OCI-LY1 (cell line): ENCODE results near the gene KLHL26.

Source experiments
- H2AFZ ChIP-seq: fragments of 200-600 bp; sonication (generic), shearing (Covaris generic); 2 replicates; pipeline ENCODE4 v1.6.0; 2014; ENCODE audit warnings: antibody characterized with exemption, mild to moderate bottlenecking, low read length
- H3F3A ChIP-seq: fragments of 200-600 bp; sonication (generic), shearing (Covaris generic); 2 replicates; pipeline ENCODE4 v1.6.0; 2014; ENCODE audit warnings: mild to moderate bottlenecking, antibody characterized with exemption, low read length, moderate library complexity; ENCODE audit not compliant: insufficient read depth
- H3K27ac ChIP-seq: fragments of 200-600 bp; sonication (generic); 2 replicates; pipeline ENCODE4 v1.5.1; 2014; ENCODE audit warnings: low read length, mixed run types, mild to moderate bottlenecking, low read depth; ENCODE audit not compliant: poor library complexity, severe bottlenecking
- H3K27me3 ChIP-seq: fragments of 200-600 bp; sonication (generic); 2 replicates; pipeline ENCODE4 v1.6.0; 2014; ENCODE audit warnings: antibody characterized with exemption, mild to moderate bottlenecking, low read length, moderate library complexity; ENCODE audit not compliant: insufficient read depth
- H3K36me3 ChIP-seq: fragments of 200-600 bp; sonication (generic); 2 replicates; pipeline ENCODE4 v1.6.1; 2014; ENCODE audit warnings: mild to moderate bottlenecking, antibody characterized with exemption, low read length, moderate library complexity, mixed read lengths; ENCODE audit not compliant: insufficient read depth
- H3K4me1 ChIP-seq: fragments of 200-600 bp; sonication (generic); 2 replicates; pipeline ENCODE4 v1.5.1; 2014; ENCODE audit warnings: mild to moderate bottlenecking, low read length, moderate library complexity; ENCODE audit not compliant: insufficient read depth, severe bottlenecking
- H3K4me2 ChIP-seq: fragments of 200-600 bp; sonication (generic), shearing (Covaris generic); 2 replicates; pipeline ENCODE4 v1.6.1; 2014; ENCODE audit warnings: low read length
- H3K4me3 ChIP-seq: fragments of 200-600 bp; sonication (generic); 2 replicates; pipeline ENCODE4 v1.5.1; 2014; ENCODE audit warnings: low read length, low read depth, mild to moderate bottlenecking, mixed read lengths; ENCODE audit not compliant: poor library complexity, severe bottlenecking
- H3K79me2 ChIP-seq: fragments of 200-600 bp; shearing (Covaris generic); 2 replicates; pipeline ENCODE4 v1.6.1; 2016; ENCODE audit warnings: mixed run types, low read length, mixed read lengths; ENCODE audit not compliant: insufficient read depth
- H3K9ac ChIP-seq: fragments of 200-600 bp; sonication (generic), shearing (Covaris generic); 2 replicates; pipeline ENCODE4 v1.6.1; 2014; ENCODE audit warnings: mild to moderate bottlenecking, low read length, mixed read lengths
- H3K9me2 ChIP-seq: fragments of 200-600 bp; sonication (generic), shearing (Covaris generic); 2 replicates; pipeline ENCODE4 v1.6.1; 2014; ENCODE audit warnings: low read depth, mild to moderate bottlenecking, low read length, mixed read lengths
- H3K9me3 ChIP-seq: fragments of 200-600 bp; shearing (Covaris generic); 2 replicates; pipeline ENCODE4 v1.6.1; 2014; ENCODE audit warnings: low read length, mixed read lengths
- H4K20me1 ChIP-seq: fragments of 200-600 bp; sonication (generic), shearing (Covaris generic); 2 replicates; pipeline ENCODE4 v1.6.0; 2016; ENCODE audit warnings: mild to moderate bottlenecking, low read length; ENCODE audit not compliant: insufficient read depth
- CTCF ChIP-seq: fragments of 200-600 bp; sonication (generic), shearing (Covaris generic); IDR thresholded peaks from 2 replicates; pipeline ENCODE4 v1.5.1; 2017; ENCODE audit warnings: mild to moderate bottlenecking, antibody characterized with exemption, low read length, moderate library complexity, mixed read lengths
- EZH2 ChIP-seq: fragments of 200-600 bp; sonication (generic), shearing (Covaris generic); IDR thresholded peaks from 2 replicates; pipeline ENCODE4 v1.8.0; 2017; ENCODE audit warnings: borderline replicate concordance, mixed run types, mild to moderate bottlenecking, antibody characterized with exemption, low read length, moderate library complexity, mixed read lengths

The KLHL26 gene

DNA sequence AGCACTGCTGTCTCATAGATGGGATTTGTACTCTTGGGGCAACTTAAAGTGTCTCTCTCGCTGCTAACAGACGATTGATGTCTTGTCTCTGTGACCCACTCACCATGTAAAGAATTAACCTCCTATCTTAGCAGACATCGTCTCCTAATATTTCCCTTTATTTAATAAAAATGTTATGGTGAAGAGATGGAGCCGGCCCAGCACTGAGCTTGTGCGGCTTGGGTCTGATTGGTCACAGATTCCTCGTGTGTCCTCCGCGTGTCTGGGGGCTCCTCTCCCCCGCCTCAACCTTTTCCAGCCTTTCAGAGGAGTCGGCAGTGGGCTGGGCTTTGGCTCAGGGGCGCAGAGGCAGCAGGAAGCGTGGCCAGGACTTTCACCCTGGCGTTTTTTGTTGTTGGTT, 33.5 kb downstream of the KLHL26 start:
- H3F3A ChIP-seq = no peaks in the 10 kb centered on the region
- H3K4me1 ChIP-seq = no peaks in the 10 kb centered on the region
- no peak overlapping the region for H3K27ac ChIP-seq
- H3K4me3 ChIP-seq = no peak overlapping the region
- H2AFZ ChIP-seq = no peak overlapping the region
- no peaks in the 10 kb centered on the region for H4K20me1 ChIP-seq
- H3K9me3 ChIP-seq = no peaks in the 10 kb centered on the region
- no peaks in the 10 kb centered on the region for H3K79me2 ChIP-seq
- no peak overlapping the region for H3K4me2 ChIP-seq
- no peaks in the 10 kb centered on the region for H3K9me2 ChIP-seq
- H3K9ac ChIP-seq = no peak overlapping the region
- H3K27me3 ChIP-seq = peaks cover under 1% of the 10 kb centered on the region; the same call in 1 of the 2 replicates
- no peaks in the 10 kb centered on the region for H3K36me3 ChIP-seq
- TF ChIP-seq CTCF (no peak), EZH2 (no peak)

- no peak overlapping the region for H3K4me3 ChIP-seq
- H3K4me1 ChIP-seq = no peaks in the 10 kb centered on the region
- H3K4me2 ChIP-seq = no peak overlapping the region
Measured at GRCh38 chr19:18671303-18672043, 34.6 kb downstream of the KLHL26 start.

DNA sequence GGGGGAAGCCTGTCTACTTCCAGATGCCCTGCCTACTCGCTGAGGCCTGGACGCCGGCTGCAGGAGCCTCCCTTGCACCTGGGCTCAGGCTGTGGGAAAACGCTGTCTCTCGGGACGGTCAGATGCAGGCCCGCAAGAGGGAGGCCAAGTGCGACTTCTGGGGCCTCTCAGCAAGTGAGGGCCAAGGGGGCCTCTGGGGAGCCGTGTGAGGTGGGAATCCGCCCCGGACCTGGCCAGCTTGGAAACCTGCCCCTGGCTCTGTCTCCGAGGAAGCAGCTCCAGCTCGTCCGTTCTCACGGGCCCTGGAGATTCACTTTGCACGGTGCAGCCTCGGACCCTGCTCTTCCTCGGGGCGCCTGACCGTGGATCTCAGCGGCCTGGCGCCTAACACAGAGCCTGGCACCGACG, 35.2 kb downstream of the KLHL26 start:
- Histone ChIP-seq H2AFZ (no peak overlapping the region), H3K36me3 (no peaks in the 10 kb centered on the region), H3K79me2 (no peaks in the 10 kb centered on the region), H3K4me2 (no peak overlapping the region), H3K4me3 (no peak overlapping the region), H3K27me3 (peaks cover 7% of the 10 kb centered on the region; the same call in 1 of the 2 replicates), H3K9me2 (no peaks in the 10 kb centered on the region), H4K20me1 (no peaks in the 10 kb centered on the region), H3K9me3 (no peaks in the 10 kb centered on the region), H3K27ac (no peak overlapping the region), H3K9ac (no peak overlapping the region), H3K4me1 (no peaks in the 10 kb centered on the region), H3F3A (no peaks in the 10 kb centered on the region)
- TF ChIP-seq EZH2 = no peak
- TF ChIP-seq CTCF = no peak

More at GRCh38 chr19:18671303-18672043, 34.6 kb downstream of the KLHL26 start:
- no peaks in the 10 kb centered on the region for H3K9me2 ChIP-seq
- peaks cover 7% of the 10 kb centered on the region; the same call in 1 of the 2 replicates for H3K27me3 ChIP-seq
- H3K9me3 ChIP-seq = no peaks in the 10 kb centered on the region
- H2AFZ ChIP-seq = no peak overlapping the region
- H3K36me3 ChIP-seq = no peaks in the 10 kb centered on the region
- H4K20me1 ChIP-seq = no peaks in the 10 kb centered on the region
- H3F3A ChIP-seq = no peaks in the 10 kb centered on the region
- H3K27ac ChIP-seq = no peak overlapping the region
- no peak for TF ChIP-seq CTCF
- TF ChIP-seq EZH2 = no peak
- no peak overlapping the region for H3K9ac ChIP-seq
- H3K79me2 ChIP-seq = no peaks in the 10 kb centered on the region
